Measurements from ENCODE around the gene THAP3.
A peak's percentile ranks its signal among the peaks of the same experiment; 100 is the strongest.

The THAP3 gene

DNA sequence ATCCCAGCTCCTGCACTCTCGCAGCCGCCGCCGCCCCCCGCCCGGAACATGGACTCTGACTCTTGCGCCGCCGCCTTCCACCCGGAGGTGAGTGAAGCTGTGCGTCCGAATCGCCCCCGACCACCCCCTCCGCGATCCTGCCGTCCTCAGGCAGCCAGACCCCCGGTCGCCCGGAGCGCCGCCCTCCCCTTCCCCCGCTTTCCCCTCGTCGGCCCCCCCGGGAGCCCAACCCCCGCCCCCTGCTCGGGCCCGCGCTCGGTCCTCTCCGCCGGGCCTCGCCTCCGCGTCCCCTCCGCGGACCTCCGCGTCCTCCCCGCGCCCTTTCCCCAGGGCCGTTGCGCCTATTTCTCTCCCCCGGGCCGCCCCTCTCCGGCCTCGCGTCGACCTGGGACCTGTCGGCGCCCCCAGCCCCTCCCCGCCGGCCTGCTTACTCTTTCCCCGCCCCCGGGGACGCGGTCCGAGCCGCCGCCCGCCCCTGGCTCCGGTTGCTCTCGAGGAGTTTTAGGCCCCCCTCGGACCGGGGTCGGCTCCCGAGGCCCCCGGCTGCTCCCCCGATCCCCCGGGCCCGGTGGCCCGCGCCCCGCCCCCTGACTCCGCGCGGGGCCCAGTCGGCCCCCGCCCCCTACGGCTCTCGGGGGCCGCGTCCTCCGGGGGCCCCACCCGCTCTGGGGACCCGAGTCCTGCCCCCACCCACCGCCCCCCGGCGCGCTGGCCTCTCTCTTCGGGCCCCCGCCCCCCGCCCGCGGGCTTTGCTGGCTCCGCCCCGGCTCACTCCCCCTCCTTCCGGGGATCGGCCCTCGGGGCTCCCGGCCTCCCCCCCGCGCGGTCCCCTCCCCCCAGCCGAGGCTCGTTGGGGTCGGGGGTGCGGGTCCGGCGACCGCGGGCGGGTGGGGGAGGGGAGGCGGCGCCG, 10.4 kb upstream of the THAP3 start:
- TF ChIP-seq, protein P1, sequence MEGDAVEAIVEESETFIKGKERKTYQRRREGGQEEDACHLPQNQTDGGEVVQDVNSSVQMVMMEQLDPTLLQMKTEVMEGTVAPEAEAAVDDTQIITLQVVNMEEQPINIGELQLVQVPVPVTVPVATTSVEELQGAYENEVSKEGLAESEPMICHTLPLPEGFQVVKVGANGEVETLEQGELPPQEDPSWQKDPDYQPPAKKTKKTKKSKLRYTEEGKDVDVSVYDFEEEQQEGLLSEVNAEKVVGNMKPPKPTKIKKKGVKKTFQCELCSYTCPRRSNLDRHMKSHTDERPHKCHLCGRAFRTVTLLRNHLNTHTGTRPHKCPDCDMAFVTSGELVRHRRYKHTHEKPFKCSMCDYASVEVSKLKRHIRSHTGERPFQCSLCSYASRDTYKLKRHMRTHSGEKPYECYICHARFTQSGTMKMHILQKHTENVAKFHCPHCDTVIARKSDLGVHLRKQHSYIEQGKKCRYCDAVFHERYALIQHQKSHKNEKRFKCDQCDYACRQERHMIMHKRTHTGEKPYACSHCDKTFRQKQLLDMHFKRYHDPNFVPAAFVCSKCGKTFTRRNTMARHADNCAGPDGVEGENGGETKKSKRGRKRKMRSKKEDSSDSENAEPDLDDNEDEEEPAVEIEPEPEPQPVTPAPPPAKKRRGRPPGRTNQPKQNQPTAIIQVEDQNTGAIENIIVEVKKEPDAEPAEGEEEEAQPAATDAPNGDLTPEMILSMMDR (IDR thresholded peaks at IDR 0.05; ENCODE audit: low read depth, low read length) = no peak
- peak overlapping the region; percentile 75 to 86 for H3K4me3 ChIP-seq (replicated peaks in 1 of 2; ENCODE audit: low read depth in 2 of 2, low read length in 2 of 2)
- peak in 1 of 2 donors; percentile 43 for DNase-seq (ENCODE audit: low read depth in 2 of 2)

GRCh38 chr1:6614929-6615785, 9.5 kb upstream of the THAP3 start:
- TF ChIP-seq, protein P1 (IDR thresholded peaks at IDR 0.05; ENCODE audit: low read depth, low read length) = no peak
- peak overlapping the region; percentile 75 to 86 for H3K4me3 ChIP-seq (replicated peaks in 1 of 2; ENCODE audit: low read depth in 2 of 2, low read length in 2 of 2)
- DNase-seq (ENCODE audit: low read depth in 2 of 2) = peak in 1 of 2 donors; percentile 10

- TF ChIP-seq, protein P1 (IDR thresholded peaks at IDR 0.05; ENCODE audit: low read depth, low read length) = no peak
- no peak for DNase-seq (ENCODE audit: low read depth in 2 of 2)
- H3K4me3 ChIP-seq (replicated peaks in 1 of 2; ENCODE audit: low read depth in 2 of 2, low read length in 2 of 2) = no peak overlapping the region
Measured at GRCh38 chr1:6619045-6619444, 5.6 kb upstream of the THAP3 start.

DNA sequence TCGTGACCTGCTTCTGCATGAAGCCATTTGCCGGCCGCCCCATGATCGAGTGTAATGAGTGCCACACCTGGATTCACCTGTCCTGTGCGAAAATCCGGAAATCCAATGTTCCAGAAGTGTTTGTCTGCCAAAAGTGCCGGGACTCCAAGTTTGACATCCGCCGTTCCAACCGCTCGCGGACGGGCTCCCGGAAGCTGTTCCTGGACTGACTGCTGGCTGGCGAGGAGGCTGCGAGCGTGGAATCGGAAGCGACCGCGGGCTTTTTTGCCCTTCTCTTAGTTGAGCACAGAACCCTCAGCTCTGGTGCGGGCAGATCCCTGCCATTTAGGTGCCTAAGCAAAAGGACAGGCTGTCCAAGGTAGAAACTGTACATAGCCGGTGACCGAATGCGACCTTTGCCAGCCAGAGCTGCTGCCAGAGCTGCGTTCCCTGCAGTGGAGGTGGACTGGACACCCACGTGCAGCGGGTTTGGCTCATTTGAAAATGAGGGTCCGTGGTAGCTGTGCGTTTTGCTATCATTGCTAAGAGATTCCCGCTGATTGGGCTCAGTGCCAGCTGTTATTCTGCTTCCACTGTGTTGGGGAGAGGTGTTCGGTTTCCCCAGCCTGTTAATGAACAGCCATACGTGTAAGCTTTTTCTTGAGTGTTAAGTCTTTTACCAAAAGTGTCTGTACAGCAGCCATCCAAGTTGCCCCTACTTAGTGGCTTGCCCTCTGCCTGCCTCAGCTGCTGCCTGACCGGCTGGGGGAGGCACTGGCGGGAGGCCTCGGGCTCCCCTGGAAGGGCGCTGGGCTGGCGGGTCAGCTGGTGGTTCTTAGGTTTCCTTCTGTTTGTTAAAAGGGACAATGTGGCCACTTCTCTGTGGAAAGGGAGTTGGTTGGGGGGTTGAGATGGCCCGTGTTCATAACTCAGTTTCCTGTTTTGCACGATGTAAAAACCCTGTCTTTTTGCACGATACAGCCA, 3.0 kb upstream of the THAP3 start:
- no peak for DNase-seq (ENCODE audit: low read depth in 2 of 2)
- TF ChIP-seq, protein P1 (IDR thresholded peaks at IDR 0.05; ENCODE audit: low read depth, low read length) = no peak
- H3K4me3 ChIP-seq (replicated peaks in 1 of 2; ENCODE audit: low read depth in 2 of 2, low read length in 2 of 2) = no peak overlapping the region

DNA sequence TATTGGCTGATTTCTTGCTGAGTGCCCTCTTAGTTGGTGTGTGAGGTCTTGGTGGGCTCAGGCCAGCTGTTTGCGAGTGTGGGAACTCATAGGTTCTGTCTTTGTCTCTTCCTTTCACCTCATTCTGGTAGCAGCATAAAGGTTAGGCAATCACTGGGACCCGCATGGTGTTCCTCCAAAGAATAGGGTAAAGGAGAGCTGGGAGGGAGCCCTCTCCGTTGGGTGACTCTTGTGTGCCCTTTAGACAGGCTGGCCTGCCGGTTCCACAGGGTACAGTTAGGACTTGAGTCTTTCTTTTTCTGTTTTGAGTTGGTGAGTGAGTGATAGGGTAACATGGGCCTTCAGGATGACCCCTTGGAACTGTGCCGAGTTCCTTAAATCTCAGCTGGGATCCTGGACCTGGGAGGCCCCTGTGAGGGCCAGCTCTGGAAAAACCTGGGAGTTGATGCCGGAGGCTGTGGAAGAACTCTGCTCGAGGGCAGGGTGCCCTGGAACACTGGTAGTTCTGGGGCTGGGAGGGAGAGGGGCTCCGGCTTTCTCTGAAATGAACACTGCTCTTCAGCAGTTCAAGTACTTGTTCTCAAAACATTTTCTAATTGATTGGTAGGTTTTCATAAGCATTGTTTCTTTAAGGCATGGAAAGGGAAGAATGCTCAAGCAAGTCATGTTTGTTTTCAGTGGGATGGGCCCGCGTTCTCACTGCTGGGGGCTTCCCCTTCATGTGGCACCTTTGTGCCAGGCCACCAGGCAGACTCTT, 2.1 kb upstream of the THAP3 start:
- DNase-seq (ENCODE audit: low read depth in 2 of 2) = no peak
- H3K4me3 ChIP-seq (replicated peaks in 1 of 2; ENCODE audit: low read depth in 2 of 2, low read length in 2 of 2) = no peak overlapping the region
- TF ChIP-seq, protein P1 (IDR thresholded peaks at IDR 0.05; ENCODE audit: low read depth, low read length) = no peak
